Thoracic aorta (tissue), 2 donors: Measurements from ENCODE around the gene ORM1. TPM values are rescaled to one million over a fixed set of nuclear protein-coding genes. Genes with fewer than 3 reads are reported as not detected.

Experiments used
- ATAC-seq: fragments of 150-250 bp; one replicate; pipeline ENCODE4 v1.8.0; 2017; ENCODE audit warnings: low read depth; ENCODE audit not compliant: insufficient number of reproducible peaks, low FRiP score
- DNase-seq: peaks from one replicate; pipeline ENCODE4 v3.0.0-alpha.2; 2020; ENCODE audit warnings: low spot score
- H3K27ac ChIP-seq, 2 donors: fragments of 200-600 bp; sonication (generic); 1 replicate in 1 of 2; 2 replicates in 1 of 2; pipeline ENCODE4 v1.5.1; 2016; ENCODE audit warnings: mild to moderate bottlenecking in 2 of 2, moderate library complexity in 2 of 2
- H3K27me3 ChIP-seq: fragments of 200-600 bp; sonication (generic); replicated peaks from 2 replicates; pipeline ENCODE4 v1.6.0; 2016; ENCODE audit warnings: mild to moderate bottlenecking; ENCODE audit not compliant: insufficient read depth
- H3K36me3 ChIP-seq: fragments of 200-600 bp; sonication (generic); one replicate; pipeline ENCODE4 v1.5.1; 2016
- H3K4me1 ChIP-seq, 2 donors: fragments of 200-600 bp; sonication (generic); 1 replicate in 1 of 2; 2 replicates in 1 of 2; pipeline versions ENCODE4 v1.5.1 to v1.6.0; 2016; ENCODE audit warnings: low read depth in 2 of 2, mild to moderate bottlenecking in 1 of 2; ENCODE audit not compliant: control insufficient read depth in 1 of 2
- H3K4me3 ChIP-seq: fragments of 200-600 bp; sonication (generic); 2 replicates; pipeline ENCODE4 v1.5.1; 2016; ENCODE audit warnings: mild to moderate bottlenecking
- H3K9me3 ChIP-seq: fragments of 200-600 bp; sonication (generic); 2 replicates; pipeline ENCODE4 v1.5.1; 2016
- CTCF ChIP-seq: fragments of 200-600 bp; sonication (generic); IDR thresholded peaks from one replicate; pipeline ENCODE4 v1.5.1; 2019; ENCODE audit warnings: antibody characterized with exemption
- total RNA-seq, 2 donors: library from RNA; depleted of rRNA; stranded (reverse); fragments of >200 nt; gene quantifications; one replicate each; pipeline versions ENCODE4 v1.1.0 to v1.2.3, GENCODE V29; 2016

ORM1 gene
- total RNA-seq, 2 donors from 2014 or later = not detected

DNA sequence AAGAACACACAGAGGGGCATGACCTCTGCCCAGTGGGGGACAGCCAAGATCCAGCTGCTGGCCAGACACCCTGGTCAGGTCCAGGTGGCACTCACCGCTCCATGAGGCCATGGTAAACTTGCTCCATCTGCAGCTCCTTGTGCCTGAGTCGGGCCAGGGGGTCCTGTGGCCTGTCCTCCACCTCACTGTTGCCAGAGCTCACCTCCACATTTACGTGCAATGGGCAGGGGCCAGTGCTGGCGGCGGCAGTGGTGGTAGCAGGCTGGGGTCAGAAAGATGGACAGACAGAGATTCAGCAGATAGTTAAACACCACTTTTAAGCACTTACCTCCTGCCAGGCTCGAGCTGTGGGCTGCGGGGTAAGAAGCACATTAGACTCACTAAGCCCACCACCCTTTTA lies 36.9 kb downstream of the ORM1 start:
- Histone ChIP-seq H3K27ac (no peak overlapping the region), H3K4me3 (no peak overlapping the region), H3K36me3 (peaks cover 89% of the 10 kb centered on the region), H3K4me1 (no peaks in the 10 kb centered on the region), H3K27me3 (no peaks in the 10 kb centered on the region), H3K9me3 (no peaks in the 10 kb centered on the region)
- TF ChIP-seq CTCF = no peak
- ATAC-seq (no peak), DNase-seq (no peak)

DNA sequence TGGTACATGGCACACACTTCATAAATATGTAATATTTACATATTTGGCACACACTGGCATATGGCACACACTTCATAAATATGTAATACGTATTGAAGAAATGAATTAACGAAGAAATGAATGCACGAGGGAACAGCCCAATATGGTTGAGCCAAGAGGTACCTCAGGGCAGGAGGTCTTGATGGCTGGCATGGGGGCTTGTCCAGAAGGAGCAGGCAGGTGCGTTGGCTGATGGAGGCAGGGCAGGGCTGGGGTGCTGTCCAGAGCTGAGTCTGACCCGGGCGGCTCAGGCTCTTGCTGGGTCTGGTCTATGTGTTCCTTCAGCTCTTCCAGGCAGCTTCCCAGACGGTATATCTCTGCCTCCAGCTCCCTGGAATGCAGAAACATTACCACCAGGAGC lies 38.6 kb downstream of the ORM1 start:
- H3K4me1 ChIP-seq = peaks cover 10% of the 10 kb centered on the region in 2 donors
- no peak for TF ChIP-seq CTCF
- no peak overlapping the region for H3K4me3 ChIP-seq
- no peaks in the 10 kb centered on the region for H3K9me3 ChIP-seq
- H3K36me3 ChIP-seq = peaks cover 80% of the 10 kb centered on the region
- no peaks in the 10 kb centered on the region for H3K27me3 ChIP-seq
- no peak overlapping the region for H3K27ac ChIP-seq
- DNase-seq (no peak), ATAC-seq (no peak)

GRCh38 chr9:114362394-114362793 lies 39.5 kb downstream of the ORM1 start:
- Histone ChIP-seq H3K27ac (no peak overlapping the region), H3K4me1 (peaks cover 14 to 18% of the 10 kb centered on the region in 2 donors), H3K36me3 (peaks cover 72% of the 10 kb centered on the region), H3K27me3 (no peaks in the 10 kb centered on the region), H3K9me3 (no peaks in the 10 kb centered on the region), H3K4me3 (no peak overlapping the region)
- ATAC-seq (no peak), DNase-seq (no peak)
- TF ChIP-seq CTCF = no peak

GRCh38 chr9:114363424-114363823 lies 40.5 kb downstream of the ORM1 start:
- H3K27ac ChIP-seq = no peak overlapping the region
- H3K27me3 ChIP-seq = no peaks in the 10 kb centered on the region
- no peak for ATAC-seq
- H3K9me3 ChIP-seq = no peaks in the 10 kb centered on the region
- H3K36me3 ChIP-seq = peaks cover 65% of the 10 kb centered on the region
- no peak overlapping the region for H3K4me3 ChIP-seq
- no peak for TF ChIP-seq CTCF
- peaks cover 14 to 22% of the 10 kb centered on the region in 2 donors for H3K4me1 ChIP-seq
- DNase-seq = no peak

DNA sequence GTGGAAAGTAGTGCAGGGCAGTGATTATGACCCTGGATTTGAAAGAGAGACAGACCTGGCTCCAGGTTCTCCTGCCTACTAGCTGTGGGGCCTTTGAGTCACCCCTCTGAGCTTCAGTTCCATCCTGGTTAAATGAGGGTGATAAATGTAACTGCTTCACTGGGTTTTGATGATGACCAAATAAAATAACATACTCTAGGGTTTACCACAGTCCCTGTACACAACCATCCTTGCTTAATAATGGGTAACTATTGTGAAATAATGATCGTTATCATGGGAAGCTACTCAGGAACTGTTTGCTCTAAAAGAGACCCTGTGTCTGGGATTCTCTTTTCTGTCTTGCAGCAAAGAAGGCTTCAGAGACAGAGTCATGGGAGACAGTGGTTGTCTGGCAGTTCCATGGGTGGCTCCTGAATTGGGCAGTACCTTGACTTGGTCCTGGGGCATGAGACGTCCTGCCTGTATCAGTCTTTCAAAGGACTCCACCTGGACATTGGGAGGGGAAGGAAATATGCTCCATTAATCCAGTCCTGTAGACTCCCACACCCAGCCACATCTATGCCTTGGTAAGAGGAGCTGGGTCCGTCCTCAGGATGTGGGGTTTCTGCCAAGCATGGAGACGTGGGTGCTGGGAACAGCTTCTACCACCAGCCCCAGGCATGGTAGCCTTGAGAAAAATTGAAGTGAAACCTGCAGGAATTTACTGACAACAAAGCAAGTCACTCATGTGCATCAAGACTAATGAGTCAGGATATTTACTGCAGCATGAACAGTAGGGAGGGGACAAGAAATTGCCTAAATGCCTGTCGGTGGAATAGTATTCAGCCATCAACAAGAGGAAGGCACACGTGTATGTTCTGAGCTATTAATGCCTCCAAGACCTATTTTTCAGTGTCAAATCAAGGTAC lies 41.5 kb downstream of the ORM1 start:
- ATAC-seq = no peak
- peaks cover 62% of the 10 kb centered on the region for H3K36me3 ChIP-seq
- no peak for TF ChIP-seq CTCF
- H3K4me3 ChIP-seq = no peak overlapping the region
- H3K9me3 ChIP-seq = no peaks in the 10 kb centered on the region
- H3K27me3 ChIP-seq = no peaks in the 10 kb centered on the region
- no peak for DNase-seq
- H3K27ac ChIP-seq = peak overlapping the region in 1 of 2 donors; percentile 2
- peaks cover 14 to 22% of the 10 kb centered on the region in 2 donors for H3K4me1 ChIP-seq
